Endothelial cell of umbilical vein (primary cell): ENCODE measurements around the gene SLC35G6. TPM values are rescaled to one million over a fixed set of nuclear protein-coding genes. Genes with fewer than 3 reads are reported as not detected.

Source experiments
- BruUV-seq: library from RNA; stranded (reverse); fragments of 400-500 nt; replicated peaks from 2 replicates; lab custom pipeline; 2021; lab: Mats Ljungman, UMichigan
- CTCF ChIA-PET: fragments of 300-600, 350-600 bp; sonication (Branson Sonifier 250); formaldehyde crosslinking; loops from one replicate; lab custom pipeline; 2021; ENCODE audit warnings: antibody characterized with exemption, inconsistent platforms; lab: Charles Lee
- POLR2A ChIA-PET: fragments of 300-600, 350-600 bp; sonication (Branson Sonifier 250); formaldehyde crosslinking; loops from one replicate; lab custom pipeline; 2021; ENCODE audit warnings: antibody characterized with exemption, inconsistent platforms; lab: Charles Lee
- DNase-seq: peaks from one replicate; pipeline ENCODE4 v3.0.0-alpha.2; 2011; ENCODE audit warnings: low read depth, low spot score
- FAIRE-seq: peaks from 2 replicates; lab custom pipeline; 2011; peaks lifted over from hg19 to GRCh38; lab: Jason Lieb, UNC
- H2AFZ ChIP-seq: 2 replicates; pipeline ENCODE4 v1.6.0; 2012; ENCODE audit warnings: low read depth, low read length, control low read depth, inconsistent platforms
- H3K27ac ChIP-seq: 2 replicates; pipeline ENCODE4 v1.5.1; 2011; ENCODE audit warnings: low read depth, mild to moderate bottlenecking, control low read depth, low read length, moderate library complexity; ENCODE audit not compliant: insufficient read depth
- H3K27me3 ChIP-seq, 2 experiments: 2 replicates each; pipeline versions ENCODE4 v1.6.0 to v1.6.1; 2011; ENCODE audit warnings: low read length in 2 of 2, mixed read lengths in 1 of 2; ENCODE audit not compliant: control insufficient read depth in 2 of 2, insufficient read depth in 2 of 2
- H3K36me3 ChIP-seq, 2 experiments: 2 replicates in 1 of 2; 3 replicates in 1 of 2; pipeline ENCODE4 v1.5.1; 2011; ENCODE audit warnings: low read length in 2 of 2, mild to moderate bottlenecking in 1 of 2, moderate library complexity in 1 of 2; ENCODE audit not compliant: control insufficient read depth in 2 of 2, insufficient read depth in 2 of 2; ENCODE audit errors: extremely low read depth in 1 of 2
- H3K4me1 ChIP-seq: 3 replicates; pipeline ENCODE4 v1.5.1; 2011; ENCODE audit warnings: mild to moderate bottlenecking, low read length; ENCODE audit not compliant: control insufficient read depth, insufficient read depth; ENCODE audit errors: extremely low read depth
- H3K4me2 ChIP-seq: 2 replicates; pipeline ENCODE4 v1.6.1; 2011; ENCODE audit warnings: low read length, control low read depth, mixed read lengths; ENCODE audit not compliant: insufficient read depth
- H3K4me3 ChIP-seq, 3 experiments: fragments of 200-600 bp in 1 of 3; sonication (generic), shearing (Covaris generic) in 1 of 3; replicated peaks in 1 of 3; 2 replicates each; pipeline ENCODE4 v1.5.1; 2011 to 2016; ENCODE audit warnings: control low read depth in 3 of 3, low read length in 3 of 3, mild to moderate bottlenecking in 2 of 3, inconsistent platforms in 1 of 3, low read depth in 1 of 3, moderate library complexity in 1 of 3; ENCODE audit not compliant: insufficient read depth in 1 of 3
- H3K79me2 ChIP-seq: 2 replicates; pipeline ENCODE4 v1.6.0; 2012; ENCODE audit warnings: low read length, inconsistent platforms; ENCODE audit not compliant: control insufficient read depth, insufficient read depth
- H3K9ac ChIP-seq: replicated peaks from 2 replicates; pipeline ENCODE3; 2011; ENCODE audit warnings: low read length, control low read depth; ENCODE audit not compliant: insufficient read depth; ENCODE audit errors: extremely low read depth
- H3K9me1 ChIP-seq: replicated peaks from 3 replicates; pipeline ENCODE4 v1.6.0; 2011; ENCODE audit warnings: mild to moderate bottlenecking, low read length; ENCODE audit not compliant: control insufficient read depth, insufficient read depth; ENCODE audit errors: extremely low read depth
- H3K9me3 ChIP-seq: replicated peaks from 2 replicates; pipeline ENCODE4 v1.5.1; 2012; ENCODE audit warnings: low read length, inconsistent platforms; ENCODE audit not compliant: control insufficient read depth, insufficient read depth
- H4K20me1 ChIP-seq: replicated peaks from 2 replicates; pipeline ENCODE3; 2011; ENCODE audit warnings: mild to moderate bottlenecking, low read length; ENCODE audit not compliant: control insufficient read depth, insufficient read depth; ENCODE audit errors: extremely low read depth
- EZH2 ChIP-seq: IDR thresholded peaks from 2 replicates; pipeline ENCODE4 v1.6.1; 2012; ENCODE audit warnings: borderline replicate concordance, low read depth, mild to moderate bottlenecking, moderate library complexity, low read length, inconsistent platforms; ENCODE audit not compliant: severe bottlenecking
- FOS ChIP-seq: IDR thresholded peaks from 2 replicates; pipeline ENCODE4 v1.6.1; 2011; ENCODE audit warnings: mild to moderate bottlenecking, low read length, moderate library complexity, borderline replicate concordance; ENCODE audit not compliant: insufficient read depth
- GATA2 ChIP-seq: IDR thresholded peaks from 2 replicates; pipeline ENCODE4 v1.7.0; 2011; ENCODE audit warnings: low read depth, mild to moderate bottlenecking, moderate library complexity, mixed read lengths, low read length; ENCODE audit not compliant: insufficient read length, insufficient read depth
- JUN ChIP-seq: IDR thresholded peaks from 2 replicates; pipeline ENCODE4 v1.6.1; 2011; ENCODE audit warnings: borderline replicate concordance, low read depth; ENCODE audit not compliant: insufficient read length, insufficient read depth
- MYC ChIP-seq: IDR thresholded peaks from one replicate; pipeline ENCODE4 v1.6.1; 2011; ENCODE audit warnings: mild to moderate bottlenecking, low read depth, low read length
- POLR2A ChIP-seq: IDR thresholded peaks from 2 replicates; pipeline ENCODE4 v1.6.1; 2012; ENCODE audit warnings: low read depth, mild to moderate bottlenecking, control low read depth, low read length
- POLR2AphosphoS5 ChIP-seq: IDR thresholded peaks from 2 replicates; pipeline ENCODE4 v1.6.1; 2012; ENCODE audit warnings: low read depth, mild to moderate bottlenecking, control low read depth, low read length, moderate library complexity; ENCODE audit not compliant: insufficient read depth
- dilution Hi-C: fragments of 300-500 bp; cut with MboI; formaldehyde crosslinking; loops from one replicate; pipeline ENCODE4 v1.15.0; 2019; ENCODE audit warnings: low sequenced_read_pairs; ENCODE audit not compliant: extremely low pct_ligation_motif_present
- intact Hi-C: fragments of 100-400 bp; cut with micrococcal nuclease; formaldehyde crosslinking; loops from one replicate; pipeline ENCODE4 v1.10.0; 2022
- polyA plus RNA-seq, 4 experiments: library from polyadenylated mRNA; depleted of rRNA in 3 of 4; stranded (reverse) in 3 of 4; unstranded in 1 of 4; fragments of >200 nt; gene quantifications; 2 replicates each; pipeline versions ENCODE4 v1.2.1 to v1.2.3, GENCODE V29; 2011 to 2012; ENCODE audit warnings: missing spikeins in 1 of 4
- total RNA-seq: library from RNA; stranded (reverse); gene quantifications from 2 replicates; pipeline ENCODE4 v1.2.3, GENCODE V29; 2021
- TF ChIP-seq, protein P1 (sequence below): IDR thresholded peaks from 2 replicates; pipeline ENCODE4 v1.6.1; 2011; ENCODE audit not compliant: insufficient read depth, insufficient read length

Gene SLC35G6
- total and polyA plus RNA-seq, 2 donors (not counting 3 experiments of a cell fraction or from before 2014, with no cell fraction given) = not detected

DNA sequence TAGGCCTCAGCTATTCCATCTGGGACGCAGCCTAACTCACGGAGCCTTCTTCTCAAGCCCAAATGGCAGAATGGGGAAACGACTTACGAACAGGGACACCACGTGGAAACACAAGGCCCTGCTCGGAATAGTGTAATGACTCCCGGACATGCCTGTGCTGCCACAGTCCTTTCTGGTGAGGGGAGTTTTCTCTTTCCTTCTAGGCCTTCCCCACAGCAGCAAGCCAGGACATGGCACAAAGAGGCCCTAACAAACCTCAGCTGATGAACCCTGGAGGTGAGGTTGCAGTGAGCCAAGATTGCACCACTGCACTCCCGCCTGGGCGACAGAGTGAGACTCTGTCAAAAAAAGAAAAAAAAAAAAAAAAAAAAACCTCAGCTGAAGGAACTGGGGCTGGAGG is 17.2 kb upstream of the SLC35G6 start:
- dilution Hi-C loops (no loop called here), intact Hi-C loops (no loop called here)
- Histone ChIP-seq H3K9me1 (no peaks in the 10 kb centered on the region), H2AFZ (no peak overlapping the region), H3K9ac (no peak overlapping the region), H3K27me3 (no peaks in the 10 kb centered on the region), H3K27ac (no peak overlapping the region), H3K4me3 (no peak overlapping the region), H3K4me1 (no peaks in the 10 kb centered on the region), H4K20me1 (no peaks in the 10 kb centered on the region), H3K4me2 (no peak overlapping the region), H3K36me3 (peaks cover 0 to 16% of the 10 kb centered on the region in 2 experiments), H3K9me3 (no peaks in the 10 kb centered on the region), H3K79me2 (peaks cover 11% of the 10 kb centered on the region)
- POLR2A ChIA-PET = interaction anchor here (0.6 to 1.2 kb wide), 3 partner anchors 14 to 176 kb away, joined by 3 to 4 read pairs (median 4); partner anchors contain the start of gene ZBTB4
- FAIRE-seq = no peak
- BruUV-seq = no TSS peak
- CTCF ChIA-PET = interaction anchor here (1.4 kb wide), 1 partner anchor 37 kb away, joined by 3 read pairs; no protein-coding TSS in a partner anchor
- no peak for DNase-seq
- TF ChIP-seq, protein P1, sequence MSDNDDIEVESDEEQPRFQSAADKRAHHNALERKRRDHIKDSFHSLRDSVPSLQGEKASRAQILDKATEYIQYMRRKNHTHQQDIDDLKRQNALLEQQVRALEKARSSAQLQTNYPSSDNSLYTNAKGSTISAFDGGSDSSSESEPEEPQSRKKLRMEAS = no peak
- TF ChIP-seq POLR2AphosphoS5 = no peak
- TF ChIP-seq EZH2 = no peak
- no peak for TF ChIP-seq JUN
- no peak for TF ChIP-seq POLR2A
- TF ChIP-seq FOS = no peak
- TF ChIP-seq GATA2 = no peak
- TF ChIP-seq MYC = no peak
